ENCODE measurements around the gene XG. TPM values are rescaled to one million over a fixed set of nuclear protein-coding genes. Genes with fewer than 3 reads are reported as not detected.

Gene XG
- total and polyA plus RNA-seq, 2 of the 8 experiments (the other 6 are each of a cell fraction or from before 2014, with no cell fraction given): 0.33 to 0.78 TPM

DNA sequence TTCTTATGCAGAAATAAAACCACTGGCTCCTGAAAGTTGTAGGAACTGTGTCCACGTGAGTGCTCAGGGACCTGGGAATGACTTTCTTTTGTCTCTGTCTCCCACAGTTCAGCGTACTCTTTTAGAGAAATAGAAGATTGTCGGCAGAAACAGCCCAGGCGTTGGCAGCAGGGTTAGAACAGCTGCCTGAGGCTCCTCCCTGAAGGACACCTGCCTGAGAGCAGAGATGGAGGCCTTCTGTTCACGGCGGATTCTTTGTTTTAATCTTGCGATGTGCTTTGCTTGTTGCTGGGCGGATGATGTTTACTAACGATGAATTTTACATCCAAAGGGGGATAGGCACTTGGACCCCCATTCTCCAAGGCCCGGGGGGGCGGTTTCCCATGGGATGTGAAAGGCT lies 11.2 kb upstream of the XG start:
- no peak overlapping the region for H2BK5ac ChIP-seq (ENCODE audit: low read depth, low read length)
- H3K14ac ChIP-seq (ENCODE audit: insufficient read length): no peak overlapping the region
- no peaks in the 10 kb centered on the region for H3K23me2 ChIP-seq (ENCODE audit: low read depth, low read length)
- no peak overlapping the region for H2AFZ ChIP-seq (ENCODE audit: low read length)
- no peak overlapping the region for H3K23ac ChIP-seq (ENCODE audit: insufficient read length)
- ChIA-PET CTCF (ENCODE audit: partially characterized antibody) (no interaction called here), POLR2A (ENCODE audit: partially characterized antibody) (no interaction called here)
- no peaks in the 10 kb centered on the region for H3K79me2 ChIP-seq (ENCODE audit: control insufficient read depth in 1 of 2, insufficient read depth in 2 of 2, low read length in 2 of 2)
- no peak overlapping the region for H2BK12ac ChIP-seq (ENCODE audit: low read depth, low read length)
- no peak overlapping the region for H3K9ac ChIP-seq (replicated peaks in 1 of 4; ENCODE audit: extremely low read depth in 1 of 4, low read depth in 3 of 4, low read length in 3 of 4)
- H4K8ac ChIP-seq (ENCODE audit: extremely low read depth, insufficient read depth, low read length): no peak overlapping the region
- no peaks in the 10 kb centered on the region for H4K20me1 ChIP-seq (replicated peaks in 1 of 2; ENCODE audit: control insufficient read depth in 1 of 2, insufficient read depth in 2 of 2, low read length in 2 of 2)
- no peak overlapping the region for H3K18ac ChIP-seq (ENCODE audit: extremely low read depth, low read length)
- H2BK20ac ChIP-seq (ENCODE audit: low read length): no peak overlapping the region
- no peaks in the 10 kb centered on the region; a peak in 2 of 8 replicates for H3K36me3 ChIP-seq (ENCODE audit: control insufficient read depth in 2 of 4, insufficient read depth in 4 of 4, low read length in 3 of 4)
- no peak overlapping the region for H3K4me3 ChIP-seq (ENCODE audit: extremely low read depth in 1 of 4, insufficient read depth in 2 of 4, low read depth in 3 of 4, low read length in 4 of 4)
- H4K5ac ChIP-seq (ENCODE audit: insufficient read length, low read depth, low read length): no peak overlapping the region
- H3K4ac ChIP-seq (replicated peaks; ENCODE audit: insufficient read length, low read depth, low read length): no peak overlapping the region
- H4K91ac ChIP-seq (replicated peaks; ENCODE audit: insufficient read length, low read length): no peak overlapping the region
- no peak overlapping the region for H2BK120ac ChIP-seq (replicated peaks; ENCODE audit: low read depth, low read length)
- WGBS, 2 experiments (ENCODE audit: extremely low coverage in 1 of 2, insufficient coverage in 1 of 2, insufficient read length in 1 of 2, insufficient replicate concordance in 2 of 2, low coverage in 1 of 2, low lambda C conversion rate in 2 of 2, missing lambda C conversion rate in 1 of 2): 91% methylated on average over 11 of the region's 11 CpGs; no CpG with 5 or more reads in 1 of the 2 experiments
- no peaks in the 10 kb centered on the region for H3K79me1 ChIP-seq (ENCODE audit: low read depth, low read length)
- no peaks in the 10 kb centered on the region for H3K9me3 ChIP-seq (ENCODE audit: insufficient read depth in 2 of 2, low read depth in 1 of 2, low read length in 1 of 2)
- H3K27ac ChIP-seq (ENCODE audit: low read depth, low read length): no peak overlapping the region
- no peak overlapping the region for H3K56ac ChIP-seq (replicated peaks; ENCODE audit: insufficient read length, low read depth, low read length)
- FAIRE-seq: no peak
- no peak overlapping the region for H2AK5ac ChIP-seq (ENCODE audit: low read depth, low read length)
- no peak overlapping the region for H2BK15ac ChIP-seq (ENCODE audit: low read length)
- DNase-seq (ENCODE audit: low read depth in 1 of 2, low spot score in 2 of 2): no peak
- H3K4me2 ChIP-seq (ENCODE audit: insufficient read depth in 1 of 2, low read depth in 2 of 2, low read length in 2 of 2): no peak overlapping the region
- H3K4me1 ChIP-seq (replicated peaks in 1 of 4; ENCODE audit: control insufficient read depth in 3 of 4, insufficient read depth in 4 of 4, low read length in 3 of 4): no peaks in the 10 kb centered on the region
- H3K27me3 ChIP-seq (replicated peaks in 1 of 4; ENCODE audit: control insufficient read depth in 3 of 4, extremely low read depth in 1 of 4, insufficient read depth in 3 of 4, low read length in 3 of 4): no peaks in the 10 kb centered on the region
- no peak for TF ChIP-seq CTCF (IDR thresholded peaks at IDR 0.05; ENCODE audit: control extremely low read depth in 1 of 3, insufficient read depth in 1 of 3, low read depth in 1 of 3, low read length in 3 of 3)
- no peak for TF ChIP-seq EP300 (IDR thresholded peaks at IDR 0.05; ENCODE audit: borderline replicate concordance in 1 of 2, low read depth in 2 of 2, low read length in 2 of 2)
- no peak for TF ChIP-seq RNF2 (IDR thresholded peaks at IDR 0.05; ENCODE audit: borderline replicate concordance, low read depth, low read length, missing control alignments, poor library complexity, severe bottlenecking)
- TF ChIP-seq MAX (IDR thresholded peaks at IDR 0.05): no peak
- TF ChIP-seq BRCA1 (IDR thresholded peaks at IDR 0.05; ENCODE audit: low read depth, low read length): no peak
- TF ChIP-seq, protein P1, sequence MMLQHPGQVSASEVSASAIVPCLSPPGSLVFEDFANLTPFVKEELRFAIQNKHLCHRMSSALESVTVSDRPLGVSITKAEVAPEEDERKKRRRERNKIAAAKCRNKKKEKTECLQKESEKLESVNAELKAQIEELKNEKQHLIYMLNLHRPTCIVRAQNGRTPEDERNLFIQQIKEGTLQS (IDR thresholded peaks at IDR 0.05; ENCODE audit: insufficient read depth, low read depth, low read length): no peak
- TF ChIP-seq CREB1 (IDR thresholded peaks at IDR 0.05): no peak
- no peak for TF ChIP-seq RBBP5 (IDR thresholded peaks at IDR 0.05; ENCODE audit: borderline replicate concordance, low read depth, low read length)
- no peak for TF ChIP-seq SP1 (IDR thresholded peaks at IDR 0.05; ENCODE audit: low read depth, low read length)
- TF ChIP-seq BACH1 (IDR thresholded peaks at IDR 0.05; ENCODE audit: low read length): no peak
- no peak for TF ChIP-seq KDM4A (IDR thresholded peaks at IDR 0.05; ENCODE audit: low read depth, low read length, severe bottlenecking)
